CD4-positive, alpha-beta T cell treated with Interleukin-1 beta for 1 hour (primary cell): ENCODE data around the gene GABARAPL2.
A peak's percentile ranks its signal among the peaks of the same experiment; 100 is the strongest.
"Not testable (repeated sequence)": the region's sequence is repeated elsewhere in the genome, so short reads cannot be mapped to it uniquely, and the experiment has no call there.

Source experiments
- DNase-seq, 2 donors: peaks; one replicate each; pipeline ENCODE4 v3.0.0-alpha.2; 2020 to 2022

Gene GABARAPL2

GRCh38 chr16:75591927-75592326 lies 25.7 kb downstream of the GABARAPL2 start:
- not testable (repeated sequence) for DNase-seq

GRCh38 chr16:75593308-75593707 lies 27.1 kb downstream of the GABARAPL2 start:
- no peak for DNase-seq

- DNase-seq: no peak
Observed at GRCh38 chr16:75593825-75594820, 27.9 kb downstream of the GABARAPL2 start.

- DNase-seq: no peak
Observed at GRCh38 chr16:75599452-75600277, 33.5 kb downstream of the GABARAPL2 start.

GRCh38 chr16:75603241-75603640 lies 37.1 kb downstream of the GABARAPL2 start:
- no peak for DNase-seq

GRCh38 chr16:75606507-75606906 lies 40.3 kb downstream of the GABARAPL2 start:
- DNase-seq: no peak

GRCh38 chr16:75614066-75614897 lies 48.1 kb downstream of the GABARAPL2 start:
- DNase-seq: no peak

GRCh38 chr16:75615619-75616018 lies 49.4 kb downstream of the GABARAPL2 start:
- no peak for DNase-seq

GRCh38 chr16:75616521-75617010 lies 50.4 kb downstream of the GABARAPL2 start:
- peak in 1 of 2 donors; percentile 49 for DNase-seq

GRCh38 chr16:75617121-75617520 lies 50.9 kb downstream of the GABARAPL2 start:
- no peak for DNase-seq

GRCh38 chr16:75618780-75619179 lies 52.6 kb downstream of the GABARAPL2 start:
- DNase-seq: no peak

- DNase-seq: peak; percentile 73 to 81
Observed at GRCh38 chr16:75620326-75621169, 54.4 kb downstream of the GABARAPL2 start.

GRCh38 chr16:75621170-75621477 lies 54.9 kb downstream of the GABARAPL2 start:
- DNase-seq: peak in 1 of 2 donors; percentile 54

GRCh38 chr16:75622761-75623605 lies 56.8 kb downstream of the GABARAPL2 start, which contains the start of gene ADAT1:
Gene ADAT1 (minus strand): TSS chr16:75623281. CDS start chr16:75620799, 2,482 bp downstream.
- peak; percentile 98 for DNase-seq

- no peak for DNase-seq
Observed at GRCh38 chr16:75624921-75625334, 58.7 kb downstream of the GABARAPL2 start.

GRCh38 chr16:75626806-75627205 lies 60.6 kb downstream of the GABARAPL2 start:
- DNase-seq: no peak
